Stimulated activated naive CD8-positive, alpha-beta T cell treated with anti-CD3 and anti-CD28 coated beads, Interleukin-15, Interleukin-2, amounts not matched to agents 100 U/mL and 50 U/mL, for 24 hours (primary cell): ENCODE measurements around the gene DCAF7.

ENCODE experiments used
- ATAC-seq: fragments of 150-1000 bp; cut with Tn5 transposase; one replicate; pipeline ENCODE4 v1.10.0; 2021
- DNase-seq: peaks from one replicate; pipeline ENCODE4 v3.0.0; 2021

The DCAF7 gene

GRCh38 chr17:63629627-63630026, 79.3 kb downstream of the DCAF7 start:
- DNase-seq (no peak), ATAC-seq (no peak)

- no peak for DNase-seq
- ATAC-seq: no peak
These were observed 80.8 kb downstream of the DCAF7 start for GRCh38 chr17:63631062-63631461.

- DNase-seq: no peak
These were observed 81.3 kb downstream of the DCAF7 start for GRCh38 chr17:63631626-63632025.

GRCh38 chr17:63633742-63634141, 83.5 kb downstream of the DCAF7 start:
- DNase-seq: no peak
- ATAC-seq: no peak

More at GRCh38 chr17:63631626-63632025, 81.3 kb downstream of the DCAF7 start:
- no peak for ATAC-seq

GRCh38 chr17:63634163-63634562, 83.9 kb downstream of the DCAF7 start:
- ATAC-seq (no peak), DNase-seq (no peak)

- ATAC-seq (no peak), DNase-seq (no peak)
These were observed 84.5 kb downstream of the DCAF7 start for GRCh38 chr17:63634816-63635215.

GRCh38 chr17:63635290-63635689, 85.0 kb downstream of the DCAF7 start:
- no peak for ATAC-seq
- DNase-seq: no peak

GRCh38 chr17:63635787-63636186, 85.5 kb downstream of the DCAF7 start:
- no peak for DNase-seq
- ATAC-seq: no peak

- DNase-seq (no peak), ATAC-seq (no peak)
These were observed 88.8 kb downstream of the DCAF7 start for GRCh38 chr17:63639125-63639524.

GRCh38 chr17:63640038-63640437, 89.8 kb downstream of the DCAF7 start:
- ATAC-seq (no peak), DNase-seq (no peak)

GRCh38 chr17:63641692-63642448, 91.6 kb downstream of the DCAF7 start:
- ATAC-seq: no peak

More at GRCh38 chr17:63641692-63642448, 91.6 kb downstream of the DCAF7 start:
- DNase-seq: no peak
